ENCODE measurements around the gene ATP2C1. TPM values are rescaled to one million over a fixed set of nuclear protein-coding genes. Genes with fewer than 3 reads are reported as not detected.

ATP2C1 gene
- total RNA-seq, 2 experiments from 2014 or later = 48.8 to 53.2 TPM

DNA sequence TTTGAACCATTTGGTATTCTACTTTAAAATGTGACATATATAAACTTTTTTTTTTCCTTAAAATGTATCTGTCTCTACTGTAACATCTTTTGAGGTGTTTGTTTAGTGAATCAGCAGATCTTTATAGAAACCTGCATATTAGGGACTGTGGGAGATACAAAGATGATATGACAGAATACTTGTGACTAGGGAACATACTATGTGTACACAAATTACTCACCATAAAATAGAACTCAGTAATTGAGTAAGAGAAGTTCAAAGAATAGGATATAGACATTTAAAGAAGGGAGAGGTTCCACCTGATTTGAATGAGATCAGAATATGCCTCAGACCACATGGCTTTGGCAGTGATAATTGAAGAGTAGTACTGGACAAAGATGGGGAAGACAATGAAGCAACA is 47.9 kb downstream of the ATP2C1 start:
- Mint-ChIP-seq H3K36me3 (peaks cover 40% of the 10 kb centered on the region), H3K9me3 (peaks cover 3% of the 10 kb centered on the region), H3K4me1 (no peaks in the 10 kb centered on the region), H3K27ac (no peak overlapping the region), H3K4me3 (no peak overlapping the region), H3K27me3 (no peaks in the 10 kb centered on the region)
- no peak for DNase-seq

DNA sequence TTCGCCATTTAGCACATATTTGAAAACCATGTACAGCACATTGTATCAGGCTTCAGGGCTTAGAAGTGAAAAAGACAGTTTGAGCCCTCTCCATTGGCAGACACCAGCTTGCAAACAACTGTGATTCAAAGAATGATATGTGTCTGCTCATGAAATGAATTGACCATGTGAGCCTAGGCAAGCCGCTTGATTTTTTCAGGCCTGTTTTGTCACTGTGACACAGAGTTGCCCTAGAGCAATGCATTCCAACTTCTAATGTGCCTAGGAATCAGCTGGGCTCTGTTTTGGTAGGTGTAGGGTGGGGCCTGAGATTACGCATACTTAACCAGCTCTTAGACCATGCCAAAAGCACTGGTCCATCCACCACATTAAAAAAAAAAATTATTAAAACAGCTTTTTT is 53.0 kb downstream of the ATP2C1 start:
- peaks cover 5% of the 10 kb centered on the region for H3K9me3 Mint-ChIP-seq
- H3K27me3 Mint-ChIP-seq = no peaks in the 10 kb centered on the region
- no peak for DNase-seq
- peaks cover 51% of the 10 kb centered on the region for H3K36me3 Mint-ChIP-seq
- peaks cover 11% of the 10 kb centered on the region for H3K4me1 Mint-ChIP-seq
- H3K27ac Mint-ChIP-seq = no peak overlapping the region
- H3K4me3 Mint-ChIP-seq = no peak overlapping the region

DNA sequence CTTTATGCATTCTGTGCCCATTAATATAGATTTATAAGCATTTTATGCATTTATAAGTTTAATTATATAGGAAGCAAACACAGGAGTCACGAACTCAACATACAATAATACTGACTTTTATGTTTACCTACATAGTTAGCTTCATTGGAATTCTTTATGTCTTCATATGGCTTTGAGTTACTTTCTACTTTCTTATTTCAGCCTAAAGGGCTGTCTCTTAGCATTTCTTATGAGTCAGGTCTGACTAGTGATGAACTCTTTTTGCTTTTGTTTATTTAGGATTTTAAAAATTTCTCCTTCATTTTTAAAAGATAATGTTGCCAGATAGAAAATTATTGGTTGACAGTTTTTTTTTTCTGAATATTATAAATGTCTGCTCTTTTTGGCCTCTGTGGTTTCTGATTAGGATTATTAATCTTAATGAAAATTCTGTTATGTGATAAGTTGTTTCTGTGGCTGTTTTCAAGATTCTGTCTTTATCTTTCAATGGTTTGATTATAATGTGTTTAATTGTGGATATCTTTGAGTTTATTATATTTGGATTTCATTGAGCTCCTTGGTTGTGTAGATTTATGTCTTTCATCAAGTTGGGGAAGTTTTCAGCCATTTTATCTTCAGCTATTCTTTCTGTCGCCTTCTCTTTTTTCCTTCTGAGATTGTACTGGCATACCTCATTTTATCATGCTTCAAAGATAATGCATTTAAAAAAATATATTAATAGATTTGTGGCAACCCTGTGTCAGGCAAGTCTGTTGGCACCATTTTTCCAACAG is 54.3 kb downstream of the ATP2C1 start:
- H3K4me1 Mint-ChIP-seq = peaks cover 11% of the 10 kb centered on the region
- H3K4me3 Mint-ChIP-seq = no peak overlapping the region
- H3K36me3 Mint-ChIP-seq = peaks cover 42% of the 10 kb centered on the region
- H3K9me3 Mint-ChIP-seq = peaks cover 5% of the 10 kb centered on the region
- no peaks in the 10 kb centered on the region for H3K27me3 Mint-ChIP-seq
- DNase-seq = no peak
- no peak overlapping the region for H3K27ac Mint-ChIP-seq

DNA sequence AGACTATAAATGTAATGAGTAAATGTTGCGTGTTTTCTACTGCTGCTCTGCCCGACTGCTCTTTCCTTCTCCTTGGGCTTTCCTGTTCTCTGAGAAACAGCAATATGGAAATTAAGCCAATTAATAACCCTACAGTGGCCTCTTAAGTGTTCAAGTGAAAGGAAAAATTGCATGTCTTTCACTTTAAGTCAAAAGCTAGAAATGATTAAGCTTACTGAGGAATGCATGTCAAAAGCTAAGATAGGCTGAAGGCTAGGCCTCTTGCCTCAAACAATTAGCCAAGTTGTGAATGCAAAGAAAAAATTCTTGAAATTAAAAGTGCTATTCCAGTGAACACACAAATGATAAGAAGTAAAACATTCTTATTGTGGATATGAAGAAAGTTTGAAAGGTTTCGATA is 55.0 kb downstream of the ATP2C1 start:
- Mint-ChIP-seq H3K27me3 (no peaks in the 10 kb centered on the region), H3K9me3 (peaks cover 5% of the 10 kb centered on the region), H3K4me1 (peaks cover 11% of the 10 kb centered on the region), H3K36me3 (peaks cover 36% of the 10 kb centered on the region), H3K27ac (no peak overlapping the region), H3K4me3 (no peak overlapping the region)
- no peak for DNase-seq

DNA sequence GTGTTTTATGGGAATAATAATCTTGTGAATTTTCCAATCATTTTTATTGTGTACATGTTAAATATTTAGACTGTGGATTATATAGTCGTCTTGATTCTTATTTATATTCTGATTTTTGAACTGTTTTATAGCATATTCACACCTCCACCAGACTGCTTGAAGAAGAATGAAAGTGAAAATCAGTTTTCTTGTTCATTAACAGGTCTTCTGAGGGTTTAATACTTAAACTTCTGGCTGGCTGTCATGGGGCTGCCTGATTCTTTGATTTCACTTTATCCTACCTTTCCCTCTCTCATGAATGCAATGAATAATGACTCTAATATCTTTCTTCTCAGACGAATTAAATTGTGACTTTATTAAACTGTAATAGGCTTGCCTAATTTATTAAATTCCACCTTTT is 56.2 kb downstream of the ATP2C1 start:
- peaks cover 35% of the 10 kb centered on the region for H3K36me3 Mint-ChIP-seq
- H3K27me3 Mint-ChIP-seq = no peaks in the 10 kb centered on the region
- H3K27ac Mint-ChIP-seq = no peak overlapping the region
- no peak overlapping the region for H3K4me3 Mint-ChIP-seq
- H3K4me1 Mint-ChIP-seq = peaks cover 11% of the 10 kb centered on the region
- no peak for DNase-seq
- H3K9me3 Mint-ChIP-seq = peaks cover 5% of the 10 kb centered on the region

DNA sequence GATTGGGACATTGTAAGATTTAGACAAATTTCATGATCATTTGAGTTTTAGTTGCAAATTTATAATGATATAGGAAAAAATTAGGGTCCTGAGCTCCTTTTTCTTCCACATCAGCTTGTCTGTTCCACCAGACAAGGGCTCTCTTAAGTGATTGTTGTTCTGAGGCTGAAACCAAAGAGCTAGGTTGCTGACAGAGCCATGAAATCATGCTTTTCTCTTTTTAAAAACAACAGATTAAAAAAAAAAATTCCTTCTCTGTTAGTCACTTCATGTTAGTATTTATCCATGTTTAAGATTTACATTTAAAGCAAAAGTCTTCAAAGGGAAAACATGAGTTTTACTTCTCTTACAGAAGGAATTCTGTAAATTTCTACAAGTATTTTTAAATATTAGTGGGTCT is 56.8 kb downstream of the ATP2C1 start:
- Mint-ChIP-seq H3K4me3 (no peak overlapping the region), H3K9me3 (peaks cover 2% of the 10 kb centered on the region)

DNA sequence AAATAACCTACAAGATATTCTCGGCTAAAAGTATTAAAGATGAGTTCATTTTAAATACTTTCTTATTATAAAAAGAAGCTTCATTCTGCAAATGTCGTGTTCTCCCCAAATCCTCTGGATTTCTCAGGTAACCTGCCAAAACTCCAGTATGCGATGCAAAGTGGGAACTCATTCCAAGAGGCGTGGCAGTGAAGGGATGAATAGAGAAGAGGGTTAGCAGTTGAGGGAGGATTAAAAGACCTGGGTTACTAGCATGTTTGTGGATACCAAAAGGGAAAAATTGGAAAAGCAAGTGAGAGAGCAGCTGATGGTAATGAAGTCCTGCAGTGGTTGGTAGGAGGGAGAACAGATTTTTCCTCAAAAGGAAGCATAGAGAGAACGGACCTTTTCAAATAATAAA is 61.6 kb downstream of the ATP2C1 start:
- peaks cover 19% of the 10 kb centered on the region for H3K36me3 Mint-ChIP-seq
- no peaks in the 10 kb centered on the region for H3K9me3 Mint-ChIP-seq
- no peak overlapping the region for H3K4me3 Mint-ChIP-seq
- H3K4me1 Mint-ChIP-seq = peaks cover 8% of the 10 kb centered on the region
- no peak overlapping the region for H3K27ac Mint-ChIP-seq
- no peak for DNase-seq
- no peaks in the 10 kb centered on the region for H3K27me3 Mint-ChIP-seq

More for the DNA sequence above, 56.8 kb downstream of the ATP2C1 start:
- H3K27ac Mint-ChIP-seq = no peak overlapping the region
- DNase-seq = no peak
- peaks cover 11% of the 10 kb centered on the region for H3K4me1 Mint-ChIP-seq
- H3K36me3 Mint-ChIP-seq = peaks cover 34% of the 10 kb centered on the region
- no peaks in the 10 kb centered on the region for H3K27me3 Mint-ChIP-seq

DNA sequence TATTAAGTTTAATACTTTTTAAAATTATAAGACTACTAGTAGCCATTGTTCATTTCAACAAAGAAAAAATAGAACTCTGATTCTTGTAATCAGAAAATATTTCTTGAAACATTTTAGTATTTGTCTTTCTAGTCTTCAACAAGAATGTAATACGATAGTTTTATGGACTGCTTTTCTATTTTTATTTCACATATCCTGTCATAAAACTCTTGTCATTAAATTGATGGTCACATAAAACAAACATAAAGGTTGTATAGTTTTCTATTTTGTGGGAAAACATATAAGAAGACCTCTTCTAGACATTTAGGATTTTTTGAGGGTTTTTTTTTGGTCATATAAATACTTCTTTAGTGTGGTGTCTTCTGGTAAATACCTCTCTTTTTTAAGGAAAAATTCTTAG is 62.4 kb downstream of the ATP2C1 start:
- Mint-ChIP-seq H3K4me1 (peaks cover 8% of the 10 kb centered on the region), H3K27me3 (no peaks in the 10 kb centered on the region), H3K27ac (no peak overlapping the region), H3K36me3 (peaks cover 23% of the 10 kb centered on the region), H3K4me3 (no peak overlapping the region), H3K9me3 (no peaks in the 10 kb centered on the region)
- DNase-seq = no peak

DNA sequence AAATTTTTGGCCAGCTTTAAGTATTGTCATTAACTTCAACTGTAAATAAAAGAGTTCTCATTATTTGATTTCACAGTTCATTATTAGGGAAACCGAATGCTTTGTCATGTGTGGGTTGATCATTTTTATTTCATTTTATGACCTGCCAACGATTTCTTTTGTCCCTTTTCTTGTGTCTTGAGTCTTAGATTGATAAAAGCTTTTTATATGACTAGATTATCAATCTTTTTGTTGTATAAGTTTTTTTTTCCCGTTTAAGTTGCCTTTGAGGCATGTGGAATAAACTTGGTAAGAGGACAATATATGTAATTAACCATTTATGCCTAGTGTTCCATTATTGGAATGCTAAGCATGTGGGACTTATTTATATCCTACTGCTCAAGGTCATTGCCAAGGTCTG is 62.8 kb downstream of the ATP2C1 start:
- peaks cover 8% of the 10 kb centered on the region for H3K4me1 Mint-ChIP-seq
- H3K27me3 Mint-ChIP-seq = no peaks in the 10 kb centered on the region
- H3K9me3 Mint-ChIP-seq = no peaks in the 10 kb centered on the region
- no peak for DNase-seq
- peaks cover 23% of the 10 kb centered on the region for H3K36me3 Mint-ChIP-seq
- H3K4me3 Mint-ChIP-seq = no peak overlapping the region
- no peak overlapping the region for H3K27ac Mint-ChIP-seq

DNA sequence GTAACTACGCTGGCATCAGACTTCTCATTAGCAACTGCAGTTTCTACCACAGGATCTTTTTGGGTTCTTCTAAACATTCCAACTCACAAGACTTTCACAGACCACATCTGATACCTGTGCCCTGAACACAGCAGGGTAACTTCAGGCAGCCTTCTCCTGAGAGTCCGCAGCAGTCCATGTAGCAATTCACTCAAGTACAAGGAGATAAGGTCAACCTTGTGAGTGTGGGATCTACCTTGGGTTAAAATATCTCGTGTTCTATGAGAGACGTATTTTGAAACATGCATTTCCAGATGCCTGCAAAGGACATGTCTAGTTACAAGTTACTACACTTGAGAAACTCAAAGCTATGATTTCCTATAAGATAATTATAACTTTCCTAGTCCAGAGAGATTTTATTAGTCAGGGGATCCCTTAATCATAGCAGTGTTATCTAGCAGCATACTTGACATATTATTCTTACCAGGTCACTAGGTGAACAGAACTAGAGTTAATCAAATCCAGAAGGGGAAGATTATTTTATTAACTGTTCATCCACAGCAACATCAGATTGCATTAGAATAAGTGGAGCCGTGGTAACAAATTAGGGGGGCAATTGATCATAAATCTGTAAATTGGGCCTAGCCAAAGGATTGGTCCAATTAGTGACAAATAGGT is 66.4 kb downstream of the ATP2C1 start:
- H3K27me3 Mint-ChIP-seq = no peaks in the 10 kb centered on the region
- DNase-seq = no peak
- peaks cover 28% of the 10 kb centered on the region for H3K36me3 Mint-ChIP-seq
- no peak overlapping the region for H3K27ac Mint-ChIP-seq
- H3K4me3 Mint-ChIP-seq = no peak overlapping the region
- peaks cover 8% of the 10 kb centered on the region for H3K4me1 Mint-ChIP-seq
- no peaks in the 10 kb centered on the region for H3K9me3 Mint-ChIP-seq

DNA sequence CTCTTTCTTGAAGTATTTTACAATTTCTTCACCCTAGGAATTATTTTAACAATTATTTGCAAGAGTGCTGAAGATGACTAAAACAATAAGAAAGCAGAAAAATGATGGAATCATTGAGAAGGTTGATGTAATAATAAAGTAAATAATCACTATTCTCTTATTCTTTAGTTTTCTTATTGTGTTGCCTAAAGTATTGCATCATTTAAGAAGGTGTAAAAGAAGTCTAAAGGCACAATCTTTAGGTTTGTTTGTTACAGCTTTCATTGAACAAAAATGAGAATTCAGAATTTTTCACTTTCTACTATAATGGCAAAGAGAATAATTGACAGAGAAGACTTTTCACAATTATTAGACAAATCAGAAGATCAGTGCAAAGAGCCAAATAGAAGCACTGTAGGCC is 67.6 kb downstream of the ATP2C1 start:
- H3K4me3 Mint-ChIP-seq = no peak overlapping the region
- H3K27ac Mint-ChIP-seq = no peak overlapping the region
- H3K27me3 Mint-ChIP-seq = no peaks in the 10 kb centered on the region
- peaks cover 8% of the 10 kb centered on the region for H3K4me1 Mint-ChIP-seq
- H3K9me3 Mint-ChIP-seq = no peaks in the 10 kb centered on the region
- peaks cover 34% of the 10 kb centered on the region for H3K36me3 Mint-ChIP-seq
- DNase-seq = no peak

DNA sequence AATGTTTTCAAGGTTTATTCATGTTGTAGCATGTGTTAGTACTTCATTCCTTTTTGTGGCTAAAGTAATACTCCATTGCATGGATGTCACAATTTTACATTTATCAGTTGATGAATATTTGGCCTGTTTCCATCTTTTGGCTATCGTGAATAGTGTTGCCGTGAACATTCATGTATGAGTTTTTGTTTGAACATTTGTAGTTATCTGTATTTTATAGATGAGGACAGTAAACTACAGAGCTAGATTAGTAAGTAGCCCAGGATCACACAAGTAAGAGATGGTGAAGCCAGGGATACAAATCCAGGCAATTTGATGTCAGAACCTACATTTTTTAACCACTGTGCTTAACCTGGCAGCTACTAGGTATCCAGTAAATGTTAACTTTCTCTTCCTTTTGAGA is 69.6 kb downstream of the ATP2C1 start:
- H3K27me3 Mint-ChIP-seq = no peaks in the 10 kb centered on the region
- H3K4me3 Mint-ChIP-seq = no peak overlapping the region
- DNase-seq = no peak
- H3K27ac Mint-ChIP-seq = no peak overlapping the region
- H3K36me3 Mint-ChIP-seq = peaks cover 45% of the 10 kb centered on the region
- H3K9me3 Mint-ChIP-seq = no peaks in the 10 kb centered on the region
- peaks cover 8% of the 10 kb centered on the region for H3K4me1 Mint-ChIP-seq

DNA sequence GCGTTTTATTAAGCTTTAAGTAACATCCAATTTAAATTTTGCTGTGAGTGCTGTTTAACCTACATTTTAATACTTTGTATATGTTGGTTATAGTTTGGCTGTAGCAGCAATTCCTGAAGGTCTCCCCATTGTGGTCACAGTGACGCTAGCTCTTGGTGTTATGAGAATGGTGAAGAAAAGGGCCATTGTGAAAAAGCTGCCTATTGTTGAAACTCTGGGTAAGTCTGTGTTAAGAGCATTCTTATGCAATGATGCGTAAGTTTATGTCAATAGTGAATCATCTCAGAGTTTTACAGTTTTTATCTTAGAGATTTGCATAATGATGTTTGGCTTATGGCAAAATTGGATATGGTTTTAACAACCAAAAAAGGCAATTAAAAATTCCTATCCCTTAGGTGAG is 70.0 kb downstream of the ATP2C1 start:
- H3K27me3 Mint-ChIP-seq = no peaks in the 10 kb centered on the region
- H3K27ac Mint-ChIP-seq = no peak overlapping the region
- no peaks in the 10 kb centered on the region for H3K9me3 Mint-ChIP-seq
- H3K36me3 Mint-ChIP-seq = peaks cover 44% of the 10 kb centered on the region
- peaks cover 8% of the 10 kb centered on the region for H3K4me1 Mint-ChIP-seq
- DNase-seq = no peak
- no peak overlapping the region for H3K4me3 Mint-ChIP-seq

DNA sequence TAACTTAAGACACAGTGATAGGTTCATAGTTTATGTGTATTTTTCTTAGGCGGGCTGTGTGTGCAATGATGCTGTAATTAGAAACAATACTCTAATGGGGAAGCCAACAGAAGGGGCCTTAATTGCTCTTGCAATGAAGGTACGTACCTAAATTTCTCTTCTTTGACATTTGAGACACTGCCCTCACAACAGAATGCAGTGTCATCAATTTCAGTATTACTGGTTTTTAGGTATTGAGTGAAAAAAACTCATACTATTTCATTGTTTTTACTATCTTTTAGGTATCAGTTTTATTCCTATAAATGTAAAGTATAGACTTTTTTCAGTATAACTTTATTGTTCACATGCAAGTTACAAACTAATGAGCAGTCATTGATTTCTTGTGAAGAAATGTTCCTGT is 73.4 kb downstream of the ATP2C1 start:
- Mint-ChIP-seq H3K9me3 (no peaks in the 10 kb centered on the region), H3K4me1 (no peaks in the 10 kb centered on the region), H3K27ac (no peak overlapping the region), H3K36me3 (peaks cover 57% of the 10 kb centered on the region), H3K4me3 (no peak overlapping the region), H3K27me3 (no peaks in the 10 kb centered on the region)
- no peak for DNase-seq

DNA sequence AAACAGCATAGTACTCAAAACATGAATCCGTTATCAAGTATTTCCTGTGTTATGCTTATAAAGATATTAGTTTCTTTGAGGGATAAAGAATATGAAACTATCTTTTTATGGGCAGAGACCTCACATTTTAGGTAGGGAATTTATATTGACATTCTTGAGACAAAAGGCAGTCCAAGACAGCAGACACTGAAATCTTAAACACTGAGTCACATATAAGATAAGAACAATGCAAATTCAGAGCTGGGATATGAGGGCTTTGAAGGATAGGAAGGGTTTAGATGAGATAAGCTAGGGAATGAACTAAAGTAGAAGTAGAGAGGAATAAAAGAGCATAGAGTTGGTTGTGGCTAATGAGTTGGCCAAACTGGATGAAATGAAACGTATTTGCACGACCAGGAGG is 74.3 kb downstream of the ATP2C1 start:
- no peak for DNase-seq
- Mint-ChIP-seq H3K4me3 (no peak overlapping the region), H3K9me3 (no peaks in the 10 kb centered on the region), H3K27ac (no peak overlapping the region), H3K4me1 (no peaks in the 10 kb centered on the region), H3K36me3 (peaks cover 64% of the 10 kb centered on the region), H3K27me3 (no peaks in the 10 kb centered on the region)

DNA sequence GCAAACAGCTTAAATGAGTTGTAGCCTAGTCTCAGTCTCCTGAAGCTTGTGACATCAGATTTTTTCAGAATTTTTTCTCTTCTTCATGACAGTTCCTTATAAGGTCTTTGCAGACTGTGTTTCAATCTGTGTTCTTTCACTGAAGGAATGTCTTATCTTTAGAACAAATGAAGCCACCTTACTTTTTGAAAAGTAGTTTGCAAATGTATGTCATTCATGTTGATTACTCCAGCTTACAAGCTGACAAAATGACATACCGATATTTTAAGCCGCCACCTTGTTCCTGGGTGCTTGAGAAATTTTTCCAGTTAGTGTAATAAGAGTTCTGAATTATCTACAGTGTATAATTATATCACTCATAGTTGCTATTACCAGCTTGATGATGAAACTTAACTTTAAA is 75.7 kb downstream of the ATP2C1 start:
- Mint-ChIP-seq H3K4me1 (no peaks in the 10 kb centered on the region), H3K36me3 (peaks cover 58% of the 10 kb centered on the region)

More for the DNA sequence above, 75.7 kb downstream of the ATP2C1 start:
- Mint-ChIP-seq H3K27me3 (no peaks in the 10 kb centered on the region), H3K9me3 (no peaks in the 10 kb centered on the region), H3K4me3 (no peak overlapping the region), H3K27ac (no peak overlapping the region)
- no peak for DNase-seq
